Subcutaneous abdominal adipose tissue (tissue), 5 donors: ENCODE results near the gene NCAPD2.
"Not testable (repeated sequence)": the region's sequence is repeated elsewhere in the genome, so short reads cannot be mapped to it uniquely, and the experiment has no call there.

Source experiments
- H3K27ac ChIP-seq: one replicate; pipeline ENCODE4 v1.7.0; 2013; ENCODE audit warnings: low read depth, mild to moderate bottlenecking, inconsistent platforms, low read length, moderate library complexity
- H3K27me3 ChIP-seq, 5 donors: one replicate each; pipeline ENCODE4 v1.7.0; 2013; ENCODE audit warnings: low read length in 5 of 5, inconsistent platforms in 1 of 5; ENCODE audit not compliant: control insufficient read depth in 5 of 5, insufficient read depth in 4 of 5
- H3K36me3 ChIP-seq, 5 donors: one replicate each; pipeline ENCODE4 v1.7.0; 2013; ENCODE audit warnings: low read length in 5 of 5; ENCODE audit not compliant: control insufficient read depth in 5 of 5, insufficient read depth in 5 of 5
- H3K4me1 ChIP-seq, 5 donors: one replicate each; pipeline ENCODE4 v1.7.0; 2013; ENCODE audit warnings: low read length in 5 of 5, mild to moderate bottlenecking in 3 of 5, moderate library complexity in 1 of 5; ENCODE audit not compliant: control insufficient read depth in 5 of 5, insufficient read depth in 5 of 5
- H3K4me3 ChIP-seq, 5 donors: one replicate each; pipeline ENCODE4 v1.7.0; 2013; ENCODE audit warnings: low read length in 5 of 5, low read depth in 1 of 5
- H3K9ac ChIP-seq, 5 donors: one replicate each; pipeline ENCODE4 v1.7.0; 2013; ENCODE audit warnings: low read length in 5 of 5, mild to moderate bottlenecking in 4 of 5, moderate library complexity in 3 of 5
- H3K9me3 ChIP-seq, 5 donors: one replicate each; pipeline ENCODE4 v1.7.0; 2013; ENCODE audit warnings: low read length in 5 of 5; ENCODE audit not compliant: control insufficient read depth in 5 of 5
- donor health status: healthy.
- donor health status: healthy.
- donor health status: healthy.
- donor health status: healthy.
- donor health status: healthy.

Gene NCAPD2

DNA sequence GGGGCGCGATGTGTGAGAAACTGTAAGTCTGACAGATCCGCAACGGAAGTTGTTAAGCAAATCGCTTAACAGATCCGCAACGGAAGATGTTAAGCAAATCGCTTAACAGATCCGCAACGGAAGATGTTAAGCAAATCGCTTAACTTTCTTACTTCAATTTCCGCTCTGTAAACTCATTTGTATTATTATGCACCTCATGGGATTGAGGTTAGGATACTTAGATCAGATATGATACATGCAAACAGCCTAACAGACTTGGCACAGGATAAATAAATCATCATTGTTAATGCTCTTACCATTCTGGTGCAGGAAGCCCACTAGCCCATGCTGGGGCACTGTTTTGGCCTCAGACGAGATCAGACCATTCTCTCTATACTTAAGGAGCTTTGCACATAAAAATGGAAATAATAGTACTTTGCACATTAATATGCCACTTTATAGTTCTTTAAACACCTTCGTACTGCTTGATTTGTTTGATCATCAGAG, 399 bp downstream of the NCAPD2 start:
- Histone ChIP-seq H3K27me3 (no peaks in the 10 kb centered on the region), H3K4me3 (peak overlapping the region; percentile 79 to 94 (median 90)), H3K9me3 (no peaks in the 10 kb centered on the region), H3K9ac (peak overlapping the region in 4 of 5 donors; percentile 44 to 71 (median 62)), H3K27ac (peak overlapping the region; percentile 98), H3K4me1 (peaks cover 0 to 26% (median 23%) of the 10 kb centered on the region in 5 donors), H3K36me3 (peaks cover 7 to 20% (median 9%) of the 10 kb centered on the region in 5 donors)

GRCh38 chr12:6494968-6495367, 1.1 kb downstream of the NCAPD2 start:
- no peaks in the 10 kb centered on the region for H3K27me3 ChIP-seq
- H3K27ac ChIP-seq = no peak overlapping the region
- H3K4me1 ChIP-seq = peaks cover 0 to 26% (median 23%) of the 10 kb centered on the region in 5 donors
- H3K9me3 ChIP-seq = no peaks in the 10 kb centered on the region
- H3K4me3 ChIP-seq = peak overlapping the region in 1 of 5 donors; percentile 89
- peaks cover 7 to 22% (median 9%) of the 10 kb centered on the region in 5 donors for H3K36me3 ChIP-seq
- H3K9ac ChIP-seq = no peak overlapping the region

GRCh38 chr12:6497291-6497690, 3.4 kb downstream of the NCAPD2 start:
- not testable (repeated sequence) for H3K27me3 ChIP-seq, H3K4me3 ChIP-seq, H3K27ac ChIP-seq, H3K9ac ChIP-seq, H3K9me3 ChIP-seq
- H3K4me1 ChIP-seq = peaks cover 0 to 24% (median 22%) of the 10 kb centered on the region in 5 donors
- peaks cover 5 to 23% (median 10%) of the 10 kb centered on the region in 5 donors for H3K36me3 ChIP-seq

DNA sequence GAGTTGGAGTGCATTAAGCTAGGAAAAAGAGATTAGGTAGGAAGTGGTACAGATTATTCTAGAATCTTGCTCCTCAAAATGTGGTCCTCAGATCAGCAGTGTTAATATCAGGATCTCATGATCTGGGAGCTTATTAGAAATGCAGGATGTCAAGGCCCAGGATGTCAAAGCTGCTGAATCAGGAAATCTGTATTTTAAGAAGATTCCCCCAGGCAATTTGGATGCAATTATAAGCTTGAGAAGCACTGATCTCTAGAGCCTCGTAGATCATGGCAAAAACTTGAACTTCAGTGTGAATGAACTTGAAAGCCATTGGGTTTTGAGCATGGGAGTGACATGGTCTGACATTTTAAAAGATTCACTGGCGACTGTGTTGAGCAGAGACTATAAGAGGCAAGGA, 6.6 kb downstream of the NCAPD2 start:
- no peaks in the 10 kb centered on the region for H3K27me3 ChIP-seq
- no peak overlapping the region for H3K4me3 ChIP-seq
- H3K9ac ChIP-seq = no peak overlapping the region
- H3K27ac ChIP-seq = no peak overlapping the region
- peaks cover 9 to 36% (median 10%) of the 10 kb centered on the region in 5 donors for H3K36me3 ChIP-seq
- no peaks in the 10 kb centered on the region for H3K9me3 ChIP-seq
- H3K4me1 ChIP-seq = peaks cover 0 to 2% (median 0%) of the 10 kb centered on the region in 5 donors

DNA sequence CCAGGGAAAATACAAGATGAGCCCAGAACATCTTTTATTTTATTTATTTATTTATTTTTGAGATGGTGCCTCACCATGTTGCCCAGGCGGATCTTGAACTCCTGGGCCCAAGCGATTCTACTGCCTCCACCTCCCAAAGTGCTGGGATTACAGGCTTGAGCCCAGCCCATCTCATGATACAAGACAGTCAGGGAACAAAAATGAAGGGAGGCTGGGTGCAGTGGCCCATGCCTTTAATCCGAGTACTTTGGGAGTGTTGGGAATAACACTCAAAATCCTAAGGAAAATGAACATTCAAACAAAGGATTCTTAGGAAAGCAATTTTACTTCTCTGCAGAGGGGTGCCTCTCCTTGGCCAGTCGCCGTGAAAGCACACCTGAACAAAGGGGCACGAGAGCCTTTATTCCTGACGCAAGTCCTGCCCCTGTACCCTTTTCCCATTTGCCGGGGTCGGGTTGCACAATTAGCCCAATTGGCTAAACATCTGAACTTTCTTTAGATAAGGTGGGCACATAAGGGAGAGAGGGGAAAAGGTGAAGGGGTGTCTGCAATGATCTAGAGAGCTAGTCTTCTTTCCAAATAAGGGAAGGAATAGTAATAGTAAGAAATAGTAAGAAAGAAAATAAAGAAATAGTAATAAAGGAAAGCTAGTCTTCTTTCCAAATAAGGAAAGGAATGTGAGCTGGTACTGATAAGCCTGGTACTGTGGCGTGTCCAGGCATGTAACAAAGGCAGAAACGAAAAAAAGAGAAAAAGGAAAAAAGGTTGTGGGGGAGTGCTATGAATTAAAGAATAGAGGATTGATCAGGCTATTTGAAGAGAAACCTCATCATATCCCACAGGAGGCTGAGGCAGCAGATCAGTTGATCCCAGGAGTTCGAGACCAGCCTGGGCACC, 13.4 kb downstream of the NCAPD2 start:
- H3K9ac ChIP-seq = no peak overlapping the region
- H3K27me3 ChIP-seq = no peaks in the 10 kb centered on the region
- H3K36me3 ChIP-seq = peaks cover 0 to 41% (median 21%) of the 10 kb centered on the region in 5 donors
- no peak overlapping the region for H3K4me3 ChIP-seq
- H3K27ac ChIP-seq = no peak overlapping the region
- no peaks in the 10 kb centered on the region for H3K9me3 ChIP-seq
- no peaks in the 10 kb centered on the region for H3K4me1 ChIP-seq

GRCh38 chr12:6508087-6508486, 14.2 kb downstream of the NCAPD2 start:
- no peaks in the 10 kb centered on the region for H3K4me1 ChIP-seq
- H3K9ac ChIP-seq = no peak overlapping the region
- H3K27ac ChIP-seq = no peak overlapping the region
- no peaks in the 10 kb centered on the region for H3K27me3 ChIP-seq
- H3K9me3 ChIP-seq = no peaks in the 10 kb centered on the region
- no peak overlapping the region for H3K4me3 ChIP-seq
- peaks cover 0 to 45% (median 27%) of the 10 kb centered on the region in 5 donors for H3K36me3 ChIP-seq

DNA sequence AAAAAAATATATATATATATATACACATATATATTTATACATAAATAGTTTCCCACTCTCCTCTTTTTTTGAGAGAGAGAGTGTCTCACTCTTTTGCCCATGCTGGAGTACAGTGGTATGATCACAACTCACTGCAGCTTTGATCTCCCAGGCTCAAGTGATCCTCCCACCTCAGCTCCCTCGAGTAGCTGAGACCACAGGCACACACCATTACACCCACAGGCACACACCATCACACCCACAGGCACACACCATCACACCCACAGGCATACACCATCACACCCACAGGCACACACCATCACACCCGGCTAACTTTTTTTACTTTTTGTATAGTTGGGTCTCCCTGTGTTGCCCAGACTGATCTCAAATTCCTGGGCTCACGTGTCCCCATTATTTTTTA, 26.3 kb downstream of the NCAPD2 start:
- H3K4me3 ChIP-seq = no peak overlapping the region
- no peak overlapping the region for H3K9ac ChIP-seq
- no peaks in the 10 kb centered on the region for H3K27me3 ChIP-seq
- H3K36me3 ChIP-seq = peaks cover 24 to 89% (median 67%) of the 10 kb centered on the region in 5 donors
- H3K27ac ChIP-seq = no peak overlapping the region
- H3K4me1 ChIP-seq = no peaks in the 10 kb centered on the region
- H3K9me3 ChIP-seq = no peaks in the 10 kb centered on the region

- H3K9ac ChIP-seq = no peak overlapping the region
- no peaks in the 10 kb centered on the region for H3K27me3 ChIP-seq
- H3K27ac ChIP-seq = no peak overlapping the region
- H3K4me3 ChIP-seq = no peak overlapping the region
- H3K36me3 ChIP-seq = peaks cover 18 to 91% (median 73%) of the 10 kb centered on the region in 5 donors
- H3K9me3 ChIP-seq = no peaks in the 10 kb centered on the region
- H3K4me1 ChIP-seq = no peaks in the 10 kb centered on the region
Observed at GRCh38 chr12:6522193-6522592, 28.3 kb downstream of the NCAPD2 start.

DNA sequence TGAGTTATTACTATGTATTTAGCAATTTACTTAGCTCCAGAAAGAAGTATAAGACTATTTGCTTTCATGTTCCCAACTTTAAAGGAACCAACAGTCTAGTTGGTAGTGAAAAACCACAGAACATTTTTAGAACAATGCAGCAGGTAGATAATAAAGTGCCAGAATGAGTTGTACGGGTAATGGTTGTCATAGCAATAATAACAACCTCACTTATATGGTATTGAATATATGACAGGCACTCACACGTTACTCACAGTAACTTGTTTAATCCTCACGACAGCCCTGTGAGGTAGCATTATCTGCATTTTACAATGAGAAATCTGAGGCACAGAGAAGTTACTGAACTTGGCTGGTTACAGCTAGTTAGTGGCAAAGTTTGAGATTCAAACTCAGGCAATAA, 29.8 kb downstream of the NCAPD2 start:
- no peak overlapping the region for H3K9ac ChIP-seq
- no peaks in the 10 kb centered on the region for H3K4me1 ChIP-seq
- peaks cover 12 to 95% (median 80%) of the 10 kb centered on the region in 5 donors for H3K36me3 ChIP-seq
- H3K27ac ChIP-seq = no peak overlapping the region
- no peaks in the 10 kb centered on the region for H3K9me3 ChIP-seq
- H3K4me3 ChIP-seq = no peak overlapping the region
- H3K27me3 ChIP-seq = no peaks in the 10 kb centered on the region

DNA sequence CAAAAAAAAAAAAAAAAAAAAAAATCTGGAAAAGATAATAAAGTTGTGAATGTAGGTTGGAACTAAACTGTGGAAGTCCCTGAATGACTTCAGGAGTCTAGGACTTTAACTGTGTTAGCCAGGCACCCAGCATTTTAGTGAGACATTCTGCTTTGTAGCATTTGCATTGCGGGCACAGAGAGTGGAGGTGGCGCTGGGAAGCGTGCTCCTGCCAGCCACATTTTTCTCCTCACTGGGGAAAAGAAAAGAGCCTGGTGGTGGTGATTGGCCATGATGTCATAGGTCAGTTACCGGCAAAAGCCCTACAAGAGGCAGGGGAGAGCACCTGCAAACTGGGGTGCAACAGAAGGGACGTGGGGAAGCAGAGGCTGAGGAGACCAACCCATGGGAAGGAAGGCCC, 30.7 kb downstream of the NCAPD2 start:
- Histone ChIP-seq H3K36me3 (peaks cover 12 to 97% (median 86%) of the 10 kb centered on the region in 5 donors), H3K4me1 (no peaks in the 10 kb centered on the region), H3K9ac (no peak overlapping the region), H3K9me3 (no peaks in the 10 kb centered on the region), H3K27ac (no peak overlapping the region), H3K27me3 (no peaks in the 10 kb centered on the region), H3K4me3 (no peak overlapping the region)
